GM21737 (cell line): ENCODE results near the gene MR1.
A peak's percentile ranks its signal among the peaks of the same experiment; 100 is the strongest.
"Not testable (repeated sequence)": the region's sequence is repeated elsewhere in the genome, so short reads cannot be mapped to it uniquely, and the experiment has no call there.

Experiments used
- ATAC-seq: cut with Tn5 transposase; IDR thresholded peaks from one replicate; pipeline ENCODE4 v1.9.1; 2021; ENCODE audit warnings: mild to moderate bottlenecking, moderate library complexity; ENCODE audit not compliant: unreplicated experiment

MR1 gene

GRCh38 chr1:181028615-181029014 lies 5.2 kb upstream of the MR1 start:
- ATAC-seq: no peak

- no peak for ATAC-seq
These were observed 1.2 kb upstream of the MR1 start for GRCh38 chr1:181032535-181032934.

- ATAC-seq: peak; percentile 14
These were observed 520 bp upstream of the MR1 start for GRCh38 chr1:181033128-181033798.

- ATAC-seq: not testable (repeated sequence)
These were observed 1.4 kb downstream of the MR1 start for GRCh38 chr1:181035210-181035609.

- no peak for ATAC-seq
These were observed 2.5 kb downstream of the MR1 start for GRCh38 chr1:181036107-181036836.

GRCh38 chr1:181037386-181037785 lies 3.6 kb downstream of the MR1 start:
- no peak for ATAC-seq

- peak; percentile 36 for ATAC-seq
These were observed 4.7 kb downstream of the MR1 start for GRCh38 chr1:181038399-181038873.

- no peak for ATAC-seq
These were observed 6.6 kb downstream of the MR1 start for GRCh38 chr1:181040284-181040865.

- no peak for ATAC-seq
These were observed 9.5 kb downstream of the MR1 start for GRCh38 chr1:181043025-181043888.

GRCh38 chr1:181044449-181044966 lies 10.7 kb downstream of the MR1 start:
- ATAC-seq: peak; percentile 76

GRCh38 chr1:181045946-181046345 lies 12.2 kb downstream of the MR1 start:
- not testable (repeated sequence) for ATAC-seq

- ATAC-seq: no peak
These were observed 15.6 kb downstream of the MR1 start for GRCh38 chr1:181049378-181049777.

- no peak for ATAC-seq
These were observed 17.1 kb downstream of the MR1 start for GRCh38 chr1:181050922-181051321.

GRCh38 chr1:181056560-181056959 lies 22.8 kb downstream of the MR1 start:
- ATAC-seq: no peak

- no peak for ATAC-seq
These were observed 23.3 kb downstream of the MR1 start for GRCh38 chr1:181057079-181057478.

- no peak for ATAC-seq
These were observed 25.7 kb downstream of the MR1 start for GRCh38 chr1:181059435-181059834.

GRCh38 chr1:181060066-181060465 lies 26.3 kb downstream of the MR1 start:
- ATAC-seq: no peak

- ATAC-seq: not testable (repeated sequence)
These were observed 27.2 kb downstream of the MR1 start for GRCh38 chr1:181060947-181061346.

- ATAC-seq: no peak
These were observed 27.7 kb downstream of the MR1 start for GRCh38 chr1:181061487-181061886.

GRCh38 chr1:181061891-181062835 lies 28.4 kb downstream of the MR1 start:
- peak; percentile 78 for ATAC-seq
